MCF 10A (cell line): Measurements from ENCODE around the gene TENT4A. TPM values are rescaled to one million over a fixed set of nuclear protein-coding genes. Genes with fewer than 3 reads are reported as not detected.
"Not testable (repeated sequence)": the region's sequence is repeated elsewhere in the genome, so short reads cannot be mapped to it uniquely, and the experiment has no call there.

ENCODE experiments used
- BruUV-seq: library from RNA; stranded (reverse); fragments of 400-500 nt; replicated peaks from 2 replicates; lab custom pipeline; 2021; lab: Mats Ljungman, UMichigan
- CTCF ChIA-PET: fragments of 300-600 bp; sonication (Branson Sonifier 250); formaldehyde crosslinking; extraction: SDS; loops from one replicate; lab custom pipeline; 2021; ENCODE audit warnings: antibody characterized with exemption, inconsistent platforms; lab: Yijun Ruan, JAX
- POLR2A ChIA-PET: fragments of 300-600, 350-650 bp; sonication (Branson Sonifier 250); formaldehyde crosslinking; extraction: SDS; loops from one replicate; lab custom pipeline; 2020; ENCODE audit warnings: antibody characterized with exemption, inconsistent platforms; lab: Yijun Ruan, JAX
- DNase-seq: peaks from one replicate; pipeline ENCODE4 v3.0.0-alpha.2; 2018; ENCODE audit not compliant: unreplicated experiment
- H3K27ac Mint-ChIP-seq: one replicate; pipeline ENCODE4 v1.8.0; 2022; ENCODE audit warnings: mild to moderate bottlenecking, low read depth, mixed read lengths; ENCODE audit not compliant: unreplicated experiment
- H3K27me3 Mint-ChIP-seq: one replicate; pipeline ENCODE4 v1.8.0; 2022; ENCODE audit warnings: mixed read lengths; ENCODE audit not compliant: insufficient read depth, unreplicated experiment
- H3K36me3 Mint-ChIP-seq: one replicate; pipeline ENCODE4 v1.8.0; 2022; ENCODE audit warnings: mild to moderate bottlenecking, moderate library complexity, mixed read lengths; ENCODE audit not compliant: insufficient read depth, unreplicated experiment
- H3K4me1 Mint-ChIP-seq: one replicate; pipeline ENCODE4 v1.8.0; 2022; ENCODE audit warnings: mixed read lengths; ENCODE audit not compliant: insufficient read depth, unreplicated experiment
- H3K4me3 Mint-ChIP-seq: one replicate; pipeline ENCODE4 v1.8.0; 2022; ENCODE audit warnings: mild to moderate bottlenecking, moderate library complexity, mixed read lengths; ENCODE audit not compliant: unreplicated experiment
- H3K9me3 Mint-ChIP-seq: one replicate; pipeline ENCODE4 v1.8.0; 2022; ENCODE audit warnings: mixed read lengths; ENCODE audit not compliant: unreplicated experiment
- CTCF ChIP-seq: fragments of 200-600 bp; IDR thresholded peaks from one replicate; pipeline ENCODE4 v1.8.0; 2022; ENCODE audit warnings: antibody characterized with exemption, mild to moderate bottlenecking; ENCODE audit not compliant: unreplicated experiment
- intact Hi-C: fragments of 100-400 bp; cut with micrococcal nuclease; formaldehyde crosslinking; loops from 2 replicates; pipeline ENCODE4 v1.14.1; 2022
- total RNA-seq: library from RNA; stranded (reverse); gene quantifications from 2 replicates; pipeline ENCODE4 v1.2.3, GENCODE V29; 2022

Gene TENT4A
- total RNA-seq, 1 experiment from 2014 or later: 27.6 TPM

- POLR2A ChIA-PET: no interaction called here
- no TSS peak for BruUV-seq
Measured at GRCh38 chr5:6768590-6769230, 55.5 kb downstream of the TENT4A start.

GRCh38 chr5:6770826-6771607 is 57.8 kb downstream of the TENT4A start:
- H3K9me3 Mint-ChIP-seq: no peaks in the 10 kb centered on the region
- POLR2A ChIA-PET: no interaction called here
- TF ChIP-seq CTCF: no peak
- H3K27me3 Mint-ChIP-seq: no peaks in the 10 kb centered on the region
- intact Hi-C loops: no loop called here
- no peak overlapping the region for H3K27ac Mint-ChIP-seq
- no peaks in the 10 kb centered on the region for H3K36me3 Mint-ChIP-seq
- H3K4me3 Mint-ChIP-seq: no peak overlapping the region
- peaks cover 15% of the 10 kb centered on the region for H3K4me1 Mint-ChIP-seq
- no TSS peak for BruUV-seq
- CTCF ChIA-PET: interaction anchor here (0.6 to 3.2 kb wide), 3 partner anchors 25 to 976 kb away, joined by 3 to 8 read pairs (median 3); no protein-coding TSS in a partner anchor
- no peak for DNase-seq

More at GRCh38 chr5:6768590-6769230, 55.5 kb downstream of the TENT4A start:
- intact Hi-C loops: loop anchor here (5.0 kb wide), 3 partner anchors 49 to 1049 kb away; no protein-coding TSS in a partner anchor
- no peak for TF ChIP-seq CTCF
- Mint-ChIP-seq H3K4me3 (no peak overlapping the region), H3K36me3 (no peaks in the 10 kb centered on the region), H3K4me1 (peaks cover 23% of the 10 kb centered on the region), H3K27me3 (no peaks in the 10 kb centered on the region), H3K9me3 (no peaks in the 10 kb centered on the region), H3K27ac (no peak overlapping the region)
- CTCF ChIA-PET: interaction anchor here (0.6 to 3.2 kb wide), 5 partner anchors 150 to 1673 kb away, joined by 3 to 8 read pairs (median 3); no protein-coding TSS in a partner anchor
- no peak for DNase-seq

- ChIA-PET POLR2A (no interaction called here), CTCF (no interaction called here)
- intact Hi-C loops: no loop called here
- Mint-ChIP-seq H3K27me3 (no peaks in the 10 kb centered on the region), H3K4me3 (peak overlapping the region; percentile 46), H3K36me3 (no peaks in the 10 kb centered on the region), H3K9me3 (no peaks in the 10 kb centered on the region), H3K4me1 (no peaks in the 10 kb centered on the region), H3K27ac (no peak overlapping the region)
- no peak for DNase-seq
- no TSS peak for BruUV-seq
- TF ChIP-seq CTCF: no peak
Measured at GRCh38 chr5:6772886-6773285, 59.7 kb downstream of the TENT4A start.

GRCh38 chr5:6773342-6774035 is 60.3 kb downstream of the TENT4A start:
- DNase-seq: peak; percentile 37
- Mint-ChIP-seq H3K27me3 (no peaks in the 10 kb centered on the region), H3K4me3 (peak overlapping the region; percentile 46), H3K27ac (no peak overlapping the region), H3K9me3 (no peaks in the 10 kb centered on the region), H3K4me1 (no peaks in the 10 kb centered on the region), H3K36me3 (no peaks in the 10 kb centered on the region)
- no TSS peak for BruUV-seq
- ChIA-PET CTCF (interaction anchor here (0.6 kb wide), 2 partner anchors 607 to 983 kb away, joined by 3 to 4 read pairs; no protein-coding TSS in a partner anchor), POLR2A (no interaction called here)
- TF ChIP-seq CTCF: no peak
- intact Hi-C loops: no loop called here

- H3K27me3 Mint-ChIP-seq, BruUV-seq, H3K9me3 Mint-ChIP-seq, H3K27ac Mint-ChIP-seq, intact Hi-C loops, POLR2A ChIA-PET, H3K4me1 Mint-ChIP-seq, DNase-seq, H3K36me3 Mint-ChIP-seq, H3K4me3 Mint-ChIP-seq: not testable (repeated sequence)
- CTCF ChIA-PET: interaction anchor here (0.6 kb wide), 3 partner anchors 137 to 982 kb away, joined by 3 to 4 read pairs (median 3); no protein-coding TSS in a partner anchor
Measured at GRCh38 chr5:6774207-6774606, 61.0 kb downstream of the TENT4A start.
